HG03097 (cell line): ENCODE data around the gene INAFM2.

Source experiments
- ATAC-seq: cut with Tn5 transposase; IDR thresholded peaks from one replicate; pipeline ENCODE4 v1.9.1; 2021; ENCODE audit not compliant: unreplicated experiment, low FRiP score

The INAFM2 gene

GRCh38 chr15:40340038-40340739 lies 16.7 kb downstream of the INAFM2 start:
- no peak for ATAC-seq

DNA sequence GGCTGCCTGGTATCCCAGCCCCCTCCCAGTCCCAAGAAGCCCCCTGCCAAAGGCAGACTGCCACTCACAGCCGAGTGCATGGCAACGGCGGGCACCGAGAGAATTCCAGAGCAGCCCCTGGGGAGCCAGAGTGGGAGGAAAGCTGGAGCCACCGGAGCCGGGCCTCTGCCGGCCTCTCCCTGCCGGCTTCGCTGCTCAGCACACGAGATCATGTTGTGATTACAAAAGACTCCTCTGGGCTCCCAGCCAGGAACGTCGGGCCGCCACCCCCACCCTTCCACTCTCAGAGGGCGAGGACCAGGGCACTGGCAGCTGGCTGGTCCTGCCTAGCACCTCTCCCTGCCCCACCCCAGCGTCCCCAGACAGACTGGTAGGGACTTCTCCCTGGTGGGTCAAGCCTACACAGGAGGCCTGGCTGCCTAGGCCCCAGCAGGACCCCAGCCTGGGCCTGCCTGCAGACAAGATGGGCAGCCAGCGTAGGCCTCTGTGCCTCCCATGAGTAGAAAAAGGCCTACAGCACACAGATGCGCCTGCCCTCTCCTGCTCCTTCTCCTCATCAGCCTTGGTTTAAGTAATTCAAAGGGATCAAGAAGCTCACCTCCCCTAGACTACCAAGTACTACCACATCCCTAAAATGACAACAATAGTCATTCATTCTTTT lies 17.4 kb downstream of the INAFM2 start, which contains the start of gene CCDC9B:
CCDC9B (minus strand) TSS at position 200 of the 661 bp plus-strand sequence; CDS start at position 80, 120 bp downstream.
- ATAC-seq: no peak

DNA sequence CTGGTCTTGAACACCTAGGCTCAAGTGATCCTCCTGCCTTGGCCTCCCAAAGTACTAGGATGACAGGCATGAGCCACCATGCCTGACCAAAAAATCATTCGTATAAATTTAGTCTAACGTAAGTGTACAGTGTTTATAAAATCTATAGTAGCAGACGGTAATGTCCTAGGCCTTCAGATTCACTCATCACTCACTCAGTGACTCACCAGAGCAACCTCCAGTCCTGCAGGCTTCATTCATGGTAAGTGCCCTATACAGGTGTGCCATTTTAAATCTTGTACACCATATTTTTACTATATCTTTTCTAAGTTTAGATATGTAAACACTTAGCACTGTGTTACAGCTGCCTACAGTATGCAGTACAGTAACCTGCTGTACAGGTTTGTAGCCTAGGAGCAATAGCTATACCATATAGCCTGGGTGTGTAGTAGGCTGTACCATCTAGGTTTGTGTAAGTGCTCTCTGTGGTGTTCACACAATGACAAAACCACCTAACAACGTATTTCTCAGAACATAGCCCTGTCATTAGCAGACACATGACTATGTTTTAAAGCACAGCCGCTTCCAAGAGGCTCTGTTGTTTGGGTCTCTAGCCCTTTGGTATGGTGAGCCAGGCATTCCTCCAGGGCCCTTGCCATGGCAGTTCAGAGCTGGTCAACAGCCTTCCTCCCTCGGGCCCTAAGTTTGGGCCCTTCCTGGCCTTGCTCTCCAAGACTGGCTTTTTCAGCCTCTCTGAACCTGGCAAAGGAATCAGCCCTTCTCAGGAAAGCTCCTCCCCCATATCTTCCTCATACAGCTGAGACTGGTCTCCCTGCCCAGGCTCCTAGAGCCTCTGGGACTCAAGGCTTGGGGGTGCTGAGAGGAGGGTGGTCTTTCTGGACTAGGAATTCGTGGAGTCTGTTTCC lies 19.2 kb downstream of the INAFM2 start:
- ATAC-seq: no peak

- ATAC-seq: no peak
Measured at GRCh38 chr15:40343512-40343911, 20.0 kb downstream of the INAFM2 start.

GRCh38 chr15:40344217-40344616 lies 20.7 kb downstream of the INAFM2 start:
- ATAC-seq: no peak

DNA sequence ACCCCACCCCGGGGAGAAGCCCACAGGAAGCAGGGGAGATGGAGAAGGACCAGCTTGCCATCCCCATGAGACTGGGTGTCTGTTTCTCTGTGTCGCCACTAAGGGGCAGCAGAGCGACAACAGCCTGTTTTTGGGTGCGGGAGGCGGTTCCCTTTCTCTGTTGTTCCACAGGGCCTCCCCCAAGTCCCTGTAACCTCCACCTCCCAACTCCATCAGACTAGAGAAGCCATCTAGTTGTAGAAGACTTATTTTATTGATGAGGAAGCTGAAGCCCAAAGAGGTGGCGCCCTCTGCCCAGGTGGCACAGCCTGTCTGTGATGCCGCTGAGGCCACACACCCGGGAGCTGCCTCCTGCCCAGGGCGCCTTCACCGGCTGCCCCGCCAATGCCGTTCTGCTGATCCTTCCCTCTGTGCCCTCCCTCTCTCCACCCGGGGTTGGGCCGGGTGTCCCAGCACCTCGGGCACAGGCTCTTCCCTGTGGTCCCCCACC lies 21.2 kb downstream of the INAFM2 start:
- ATAC-seq: no peak

GRCh38 chr15:40345225-40345866 lies 21.9 kb downstream of the INAFM2 start:
- no peak for ATAC-seq

DNA sequence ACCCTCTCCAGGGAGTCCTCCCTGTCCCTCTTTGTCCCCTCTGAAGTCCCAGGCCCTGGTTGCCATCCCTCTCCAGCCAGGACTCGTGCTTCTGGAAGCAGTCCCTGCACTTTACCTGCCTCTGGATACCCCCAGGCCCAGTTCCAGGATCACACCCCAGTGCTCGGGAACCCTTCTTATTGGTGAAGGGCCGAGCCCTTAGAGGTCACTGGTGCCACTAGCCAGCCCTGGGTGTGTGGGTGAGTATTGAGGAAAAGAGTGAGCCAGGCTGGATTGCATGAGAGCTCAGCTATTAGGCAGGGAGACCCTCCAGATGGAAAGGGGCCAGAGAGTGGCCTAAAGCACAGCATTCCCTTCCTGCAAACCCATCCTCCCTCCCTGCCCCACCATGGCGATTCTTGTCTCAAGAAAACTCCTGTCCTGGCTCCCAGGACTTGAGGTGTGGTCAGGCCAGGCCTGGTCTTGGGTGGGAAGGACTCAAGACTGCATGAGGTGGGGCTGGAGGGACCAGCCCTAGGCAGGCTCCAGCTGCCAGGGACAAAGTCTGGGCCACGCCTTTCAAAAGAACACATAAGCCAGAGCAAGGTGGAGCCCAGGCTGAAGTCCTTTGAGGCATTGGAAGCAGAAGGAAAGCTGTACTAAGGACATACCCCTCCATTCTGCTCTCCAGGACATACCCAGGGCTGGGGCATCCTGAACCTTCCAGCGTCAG lies 22.5 kb downstream of the INAFM2 start:
- no peak for ATAC-seq

DNA sequence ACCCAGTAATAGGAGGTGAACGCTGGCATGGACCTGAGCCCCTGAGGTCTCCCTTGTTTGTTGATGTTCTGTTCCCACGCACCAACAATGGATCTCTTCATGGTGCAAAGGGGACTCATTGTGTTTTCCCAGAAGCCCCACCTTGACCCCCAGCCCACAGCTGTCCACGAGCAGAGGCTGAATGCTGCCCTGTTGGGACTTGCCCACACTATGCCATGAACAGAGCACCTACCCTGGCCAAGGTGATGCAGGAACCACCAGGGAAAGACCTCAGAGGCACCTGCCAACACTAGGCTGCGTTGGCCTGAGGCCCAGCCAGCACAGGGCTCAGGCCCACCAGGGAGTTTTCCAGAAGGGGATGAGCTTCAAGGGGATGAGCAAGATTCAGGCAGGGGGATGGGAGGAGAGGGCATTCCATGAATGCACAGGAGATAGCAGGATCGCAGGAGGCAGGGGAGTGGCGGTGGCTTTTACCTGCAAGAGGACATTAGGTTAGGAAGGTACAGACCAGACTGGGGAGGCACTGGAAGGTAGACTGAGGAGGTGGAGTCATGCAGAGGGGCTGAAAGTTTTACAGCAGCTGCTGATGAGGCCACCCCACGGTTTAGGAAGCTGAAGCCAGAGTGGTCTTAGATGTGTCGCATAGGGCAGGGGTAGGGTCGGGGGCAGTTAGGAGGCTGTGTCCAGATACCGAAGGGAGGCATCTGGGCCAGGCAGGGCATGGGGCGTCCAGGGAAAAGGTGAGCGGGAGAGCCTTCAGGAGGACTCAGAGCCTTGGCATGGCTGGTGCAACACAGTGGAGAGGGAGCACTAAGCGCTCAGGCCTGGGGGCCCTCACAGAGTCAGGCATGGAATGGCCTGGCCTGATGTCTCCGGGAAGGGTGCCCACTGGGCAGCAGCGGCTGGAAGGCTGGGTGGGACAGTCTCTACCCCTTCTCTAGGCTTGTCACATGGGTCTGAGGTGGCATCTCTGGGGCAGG lies 23.4 kb downstream of the INAFM2 start:
- no peak for ATAC-seq

DNA sequence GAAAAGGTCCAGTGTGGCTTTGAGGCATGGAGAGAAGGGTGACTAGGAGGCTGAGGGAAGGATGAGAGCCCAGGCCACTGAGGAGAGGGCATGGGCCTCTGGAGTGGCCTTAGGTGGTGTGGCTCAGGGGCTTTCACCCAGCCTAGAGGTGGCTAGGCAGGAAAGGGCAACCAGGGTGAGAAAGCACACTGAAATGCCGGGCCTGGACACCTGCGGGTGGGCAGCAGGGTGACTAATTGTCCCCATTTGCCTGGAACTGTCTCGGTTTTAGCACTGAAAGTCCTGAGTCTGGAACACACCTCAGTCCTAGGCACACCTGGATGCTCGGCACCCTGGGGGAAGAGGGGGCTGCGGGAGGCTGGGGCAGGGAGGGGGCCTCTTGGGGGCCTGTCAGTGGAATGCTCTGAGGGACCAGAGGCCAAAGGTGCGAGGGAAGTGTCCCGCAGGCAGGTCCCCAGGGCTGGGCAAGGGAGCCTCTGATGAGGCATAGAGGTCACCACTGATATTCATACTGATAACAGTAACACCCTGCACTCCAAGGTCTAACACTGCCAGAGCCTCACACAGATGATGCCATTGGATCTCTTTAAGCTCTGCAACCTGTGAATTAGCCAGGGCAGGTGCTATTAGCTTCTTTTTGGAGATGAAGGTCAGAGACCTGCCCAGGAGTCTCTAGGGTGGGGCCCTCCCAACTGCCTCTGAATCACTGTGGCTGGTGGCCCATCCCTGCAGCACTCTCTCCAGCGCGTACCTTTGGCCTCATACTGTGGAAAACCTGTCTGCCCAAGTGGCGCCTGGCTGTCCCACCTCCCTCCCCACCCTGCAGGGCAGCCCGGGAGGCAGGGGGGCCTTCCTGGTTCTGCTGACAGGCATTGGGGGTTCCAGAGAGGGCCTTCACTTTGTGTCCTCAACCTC lies 24.3 kb downstream of the INAFM2 start:
- ATAC-seq: no peak

DNA sequence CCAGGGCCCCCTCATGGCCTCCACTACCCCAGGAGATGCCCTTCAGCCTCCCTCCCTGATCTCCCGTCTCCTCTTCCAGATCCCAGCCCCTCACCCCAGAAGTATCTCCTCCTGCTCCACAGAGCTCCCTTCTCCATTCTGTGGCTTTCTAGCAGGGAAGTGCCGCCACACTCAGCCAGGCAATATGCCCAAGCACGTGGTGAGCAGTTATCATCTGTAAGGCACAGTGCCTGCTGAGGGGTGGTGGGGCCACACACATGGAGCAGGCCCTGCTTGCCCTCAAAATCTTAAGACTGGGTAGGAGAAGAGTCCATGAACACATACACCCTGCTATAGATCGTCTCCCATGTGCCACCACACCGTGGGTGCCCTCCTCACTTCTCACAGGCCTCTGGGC lies 25.0 kb downstream of the INAFM2 start:
- ATAC-seq: no peak

DNA sequence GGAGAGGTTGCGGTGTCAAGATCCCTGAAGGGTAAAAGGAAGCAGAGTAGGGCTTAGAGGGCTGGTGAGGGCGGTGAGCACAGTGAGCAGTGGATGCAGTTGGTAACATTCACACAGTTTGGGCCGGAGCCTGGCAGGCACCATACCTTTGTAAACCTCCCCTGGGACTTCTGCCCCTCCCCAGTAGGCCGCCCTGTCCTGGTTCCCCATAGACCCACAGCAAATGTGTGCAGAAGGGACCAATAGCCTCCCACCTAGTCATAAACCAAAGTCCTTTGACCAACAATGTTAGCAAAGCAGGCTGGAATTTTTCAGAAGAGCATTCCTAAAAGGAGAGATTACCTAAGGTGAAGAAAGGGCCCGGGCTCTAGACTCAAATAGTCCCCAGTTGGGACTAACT lies 25.7 kb downstream of the INAFM2 start:
- ATAC-seq: no peak

DNA sequence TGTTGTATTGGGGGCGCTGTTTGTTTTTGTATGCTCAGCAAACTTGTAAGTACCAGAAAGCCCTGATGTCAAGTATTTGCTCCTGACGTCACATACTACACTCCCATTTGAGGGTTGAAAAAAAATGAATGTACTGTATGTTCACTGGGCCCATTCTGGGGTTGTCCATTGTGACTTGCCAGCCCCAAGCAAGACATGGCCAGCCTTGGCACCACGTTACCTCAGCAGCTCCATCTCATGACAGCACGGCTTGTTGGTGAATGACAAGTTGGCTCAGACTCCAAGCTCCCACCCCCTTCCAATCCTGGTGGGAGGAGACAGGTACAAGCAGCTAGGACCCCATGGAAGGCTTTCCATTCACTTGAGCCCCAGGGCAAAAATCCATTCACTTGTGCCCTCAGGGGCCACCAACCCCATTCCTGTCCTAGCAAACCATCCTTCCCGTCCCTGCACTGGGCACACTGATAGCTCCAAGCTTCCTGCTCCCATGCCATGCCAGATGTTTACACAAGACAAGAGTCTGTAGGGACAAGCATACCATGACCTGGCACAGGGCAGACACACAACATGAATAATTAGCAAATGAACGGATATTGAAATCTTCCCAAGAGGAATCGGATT lies 28.9 kb downstream of the INAFM2 start:
- ATAC-seq: no peak

DNA sequence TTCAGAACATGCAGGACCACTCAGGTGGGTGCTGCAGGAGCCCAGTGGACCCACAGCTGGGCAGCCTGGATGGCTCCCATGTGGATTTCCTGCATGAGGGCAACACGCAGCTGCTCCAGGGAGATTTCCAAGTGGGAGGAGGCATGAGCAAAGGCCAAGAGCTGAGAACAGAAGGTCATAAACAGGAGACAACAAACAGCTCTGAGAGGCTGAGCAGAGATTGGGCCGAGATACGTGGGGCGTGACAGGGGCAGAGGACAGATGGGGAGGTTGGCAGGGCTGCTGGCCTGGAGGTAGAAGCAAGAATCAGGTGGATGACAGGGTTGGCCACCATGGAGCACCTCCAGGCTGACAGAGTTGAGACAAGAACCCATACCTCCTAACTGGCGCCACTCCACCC lies 30.2 kb downstream of the INAFM2 start:
- ATAC-seq: no peak

- no peak for ATAC-seq
Measured at GRCh38 chr15:40354408-40355171, 31.1 kb downstream of the INAFM2 start.

GRCh38 chr15:40355976-40356585 lies 32.6 kb downstream of the INAFM2 start:
- no peak for ATAC-seq
